GM23248 (cell line): Measurements from ENCODE around the gene CREB1.

Experiments
- EZH2 ChIP-seq: fragments of 200-600 bp; sonication (generic); IDR thresholded peaks from 2 replicates; pipeline ENCODE4 v1.6.1; 2018; ENCODE audit warnings: antibody characterized with exemption, mild to moderate bottlenecking; ENCODE audit not compliant: insufficient read depth, poor library complexity, severe bottlenecking
- EZH2phosphoT487 ChIP-seq: fragments of 200-600 bp; sonication (generic); IDR thresholded peaks from 2 replicates; pipeline ENCODE4 v1.6.1; 2018; ENCODE audit warnings: antibody characterized with exemption, moderate library complexity, mild to moderate bottlenecking, low read depth; ENCODE audit not compliant: insufficient read depth

DNA sequence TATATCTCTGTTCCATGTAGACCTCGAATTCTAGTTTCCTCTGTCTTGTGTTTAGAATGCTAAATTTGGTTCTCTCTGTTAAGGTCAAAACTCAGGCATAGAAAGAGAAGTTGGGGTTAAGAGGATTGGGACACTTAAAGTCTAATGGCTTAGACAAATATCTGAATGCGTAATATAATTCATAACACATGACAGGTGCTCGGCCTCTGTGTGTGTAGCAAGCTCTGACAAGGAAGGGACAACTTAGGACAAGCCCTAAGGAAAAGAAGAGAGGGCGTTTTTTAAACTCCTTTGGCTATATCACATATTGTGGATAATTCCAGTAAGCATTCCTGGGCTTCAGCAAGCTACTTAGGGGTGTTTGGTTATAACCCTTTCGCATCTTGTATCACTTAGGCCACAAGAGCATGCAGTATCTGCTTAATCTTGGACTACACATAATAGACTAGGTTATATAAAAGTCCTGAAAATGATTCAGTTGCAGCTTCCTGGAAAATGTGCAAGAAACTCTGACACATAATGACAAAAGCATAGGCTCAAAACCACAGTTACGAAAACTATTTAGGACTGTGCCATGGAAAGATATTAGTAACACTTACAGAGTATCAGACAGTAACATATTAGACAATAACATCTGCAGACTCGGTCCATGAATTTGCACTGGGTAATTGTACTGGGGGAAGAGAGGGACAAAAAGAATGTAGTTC is 16.1 kb upstream of the CREB1 start:
- TF ChIP-seq EZH2phosphoT487 = peak; percentile 92; the same call in 1 of the 2 replicates
- TF ChIP-seq EZH2 = no peak
